ENCODE data around the gene KIAA1217.

Gene KIAA1217

DNA sequence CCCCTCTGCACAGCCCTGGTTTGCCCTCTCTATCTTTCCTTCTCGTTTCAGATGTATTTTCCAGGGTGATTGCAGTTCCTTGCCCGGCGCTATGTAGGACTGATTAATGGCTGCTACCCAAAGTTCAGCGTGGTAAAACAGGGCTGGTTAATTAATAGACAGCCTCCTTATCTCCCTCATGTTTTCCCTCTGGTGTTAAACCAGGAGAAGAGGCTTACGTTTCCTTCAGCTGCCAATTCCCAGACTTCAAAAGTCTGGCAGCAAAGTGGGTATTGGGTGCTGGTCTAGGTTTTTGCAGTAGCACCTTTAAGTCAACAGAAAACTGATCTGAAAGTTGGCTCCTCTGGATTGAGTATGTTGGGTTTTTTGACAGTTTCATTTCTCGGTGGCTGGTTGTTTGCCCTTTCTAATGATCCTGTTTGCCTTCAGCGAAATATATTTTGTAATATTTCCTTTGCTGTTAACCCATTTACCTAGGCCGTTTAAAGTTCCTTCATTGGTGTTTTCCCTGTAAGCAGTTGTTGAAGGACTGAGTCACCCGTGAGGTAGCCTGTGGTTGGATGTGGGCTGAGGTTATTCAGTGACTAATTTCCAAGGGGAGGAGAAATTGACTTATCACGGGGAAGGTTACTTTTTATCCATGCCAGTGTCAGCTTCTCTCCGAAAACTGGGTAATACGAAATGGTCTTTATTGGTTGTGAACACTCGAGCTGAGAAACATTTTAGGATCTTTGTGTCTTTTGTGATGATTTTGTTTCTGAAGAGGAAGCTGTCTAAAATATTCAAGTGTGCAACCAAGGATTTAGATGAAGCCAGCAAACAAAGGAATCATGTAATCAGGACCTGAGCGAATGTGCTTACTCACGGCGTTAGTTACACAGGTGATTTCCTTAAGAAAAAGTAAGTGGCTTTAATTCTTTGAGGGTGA lies 257.2 kb downstream of the KIAA1217 start:
- H3K4me3 ChIP-seq (ENCODE audit: low read depth in 1 of 2, low read length in 1 of 2), result no peak overlapping the region
- H3K27me3 ChIP-seq, result no peaks in the 10 kb centered on the region
- H3K27ac ChIP-seq, result no peak overlapping the region
- H3K4me1 ChIP-seq (ENCODE audit: control insufficient read depth in 1 of 2, insufficient read depth in 1 of 2, low read depth in 1 of 2, low read length in 1 of 2), result peaks cover 0 to 33% of the 10 kb centered on the region in 2 experiments
- no peaks in the 10 kb centered on the region for H3K36me3 ChIP-seq
- TF ChIP-seq, protein P1, sequence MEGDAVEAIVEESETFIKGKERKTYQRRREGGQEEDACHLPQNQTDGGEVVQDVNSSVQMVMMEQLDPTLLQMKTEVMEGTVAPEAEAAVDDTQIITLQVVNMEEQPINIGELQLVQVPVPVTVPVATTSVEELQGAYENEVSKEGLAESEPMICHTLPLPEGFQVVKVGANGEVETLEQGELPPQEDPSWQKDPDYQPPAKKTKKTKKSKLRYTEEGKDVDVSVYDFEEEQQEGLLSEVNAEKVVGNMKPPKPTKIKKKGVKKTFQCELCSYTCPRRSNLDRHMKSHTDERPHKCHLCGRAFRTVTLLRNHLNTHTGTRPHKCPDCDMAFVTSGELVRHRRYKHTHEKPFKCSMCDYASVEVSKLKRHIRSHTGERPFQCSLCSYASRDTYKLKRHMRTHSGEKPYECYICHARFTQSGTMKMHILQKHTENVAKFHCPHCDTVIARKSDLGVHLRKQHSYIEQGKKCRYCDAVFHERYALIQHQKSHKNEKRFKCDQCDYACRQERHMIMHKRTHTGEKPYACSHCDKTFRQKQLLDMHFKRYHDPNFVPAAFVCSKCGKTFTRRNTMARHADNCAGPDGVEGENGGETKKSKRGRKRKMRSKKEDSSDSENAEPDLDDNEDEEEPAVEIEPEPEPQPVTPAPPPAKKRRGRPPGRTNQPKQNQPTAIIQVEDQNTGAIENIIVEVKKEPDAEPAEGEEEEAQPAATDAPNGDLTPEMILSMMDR (IDR thresholded peaks at IDR 0.05), result no peak
- no peaks in the 10 kb centered on the region for H3K9me3 ChIP-seq

DNA sequence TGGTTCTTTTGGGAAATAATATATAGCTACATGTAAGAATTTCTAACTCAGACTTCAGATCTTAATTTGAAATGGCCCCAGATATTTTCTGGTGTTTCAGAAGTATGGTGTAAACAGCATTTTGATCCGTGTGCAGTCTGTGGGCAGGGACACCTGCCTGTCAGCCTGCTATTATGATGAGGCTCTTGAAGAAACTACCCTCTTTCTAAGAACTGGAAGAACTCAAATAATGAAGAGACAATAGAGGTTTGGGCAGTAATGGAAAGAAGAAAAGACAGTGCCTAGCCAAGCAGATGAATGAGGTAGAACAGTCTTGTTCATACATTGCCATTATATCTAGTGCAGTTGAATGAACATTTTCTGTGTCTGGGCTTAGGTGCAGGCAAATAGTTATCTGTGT lies 258.2 kb downstream of the KIAA1217 start:
- Histone ChIP-seq H3K36me3 (no peaks in the 10 kb centered on the region), H3K9me3 (no peaks in the 10 kb centered on the region), H3K27me3 (no peaks in the 10 kb centered on the region), H3K27ac (no peak overlapping the region), H3K4me3 (ENCODE audit: low read depth in 1 of 2, low read length in 1 of 2) (no peak overlapping the region), H3K4me1 (ENCODE audit: control insufficient read depth in 1 of 2, insufficient read depth in 1 of 2, low read depth in 1 of 2, low read length in 1 of 2) (peaks cover 0 to 33% of the 10 kb centered on the region in 2 experiments)
- TF ChIP-seq, protein P1 (IDR thresholded peaks at IDR 0.05), result no peak

DNA sequence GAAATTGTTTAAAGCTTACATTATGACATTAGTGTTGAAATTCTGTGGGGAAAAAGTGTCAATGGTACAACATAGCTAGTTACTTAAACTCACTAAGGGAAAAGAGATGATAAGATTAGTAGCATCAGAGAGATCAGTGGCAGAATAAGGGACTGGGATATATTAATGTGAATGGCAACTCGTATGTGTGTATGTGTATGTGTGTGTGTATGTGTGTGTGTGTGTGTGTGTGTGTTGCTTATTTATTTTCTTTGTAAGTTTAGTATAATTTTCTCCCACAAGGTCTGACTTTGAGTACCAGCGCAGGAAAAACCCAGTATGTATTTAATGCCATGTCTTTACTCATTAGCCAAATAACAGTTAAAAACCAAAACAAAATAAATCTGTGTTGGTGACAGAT lies 258.7 kb downstream of the KIAA1217 start:
- H3K36me3 ChIP-seq, result no peaks in the 10 kb centered on the region
- H3K4me1 ChIP-seq (ENCODE audit: control insufficient read depth in 1 of 2, insufficient read depth in 1 of 2, low read depth in 1 of 2, low read length in 1 of 2), result peaks cover 0 to 33% of the 10 kb centered on the region in 2 experiments
- no peak overlapping the region for H3K4me3 ChIP-seq (ENCODE audit: low read depth in 1 of 2, low read length in 1 of 2)
- H3K27ac ChIP-seq, result no peak overlapping the region
- H3K9me3 ChIP-seq, result no peaks in the 10 kb centered on the region
- H3K27me3 ChIP-seq, result no peaks in the 10 kb centered on the region
- TF ChIP-seq, protein P1 (IDR thresholded peaks at IDR 0.05), result no peak

DNA sequence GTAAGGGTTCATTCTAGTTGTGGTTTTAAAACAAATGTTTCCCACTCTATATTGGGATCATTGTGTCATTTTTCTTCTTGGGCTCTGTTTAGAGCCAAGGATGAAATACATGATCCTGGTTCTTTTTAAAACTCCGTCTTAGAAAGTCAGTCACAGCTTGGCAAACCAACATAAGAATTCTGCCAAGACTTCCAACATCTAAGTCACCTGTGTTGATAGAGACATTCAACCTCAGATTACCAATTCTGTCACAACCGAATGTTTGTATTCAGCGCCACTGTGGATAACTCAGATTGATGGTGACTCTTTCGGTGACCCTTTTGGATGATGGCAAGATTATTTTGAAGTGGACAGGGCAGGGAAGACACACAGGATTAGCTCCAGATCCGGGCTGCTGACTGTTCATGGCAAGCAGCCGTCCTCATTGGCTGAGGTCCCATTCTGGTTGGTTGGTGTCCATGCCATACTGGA lies 259.4 kb downstream of the KIAA1217 start:
- H3K27me3 ChIP-seq, result no peaks in the 10 kb centered on the region
- H3K9me3 ChIP-seq, result no peaks in the 10 kb centered on the region
- no peaks in the 10 kb centered on the region for H3K36me3 ChIP-seq
- H3K4me1 ChIP-seq (ENCODE audit: control insufficient read depth in 1 of 2, insufficient read depth in 1 of 2, low read depth in 1 of 2, low read length in 1 of 2), result peaks cover 0 to 33% of the 10 kb centered on the region in 2 experiments
- no peak overlapping the region for H3K4me3 ChIP-seq (ENCODE audit: low read depth in 1 of 2, low read length in 1 of 2)
- no peak overlapping the region for H3K27ac ChIP-seq
- TF ChIP-seq, protein P1 (IDR thresholded peaks at IDR 0.05), result no peak

DNA sequence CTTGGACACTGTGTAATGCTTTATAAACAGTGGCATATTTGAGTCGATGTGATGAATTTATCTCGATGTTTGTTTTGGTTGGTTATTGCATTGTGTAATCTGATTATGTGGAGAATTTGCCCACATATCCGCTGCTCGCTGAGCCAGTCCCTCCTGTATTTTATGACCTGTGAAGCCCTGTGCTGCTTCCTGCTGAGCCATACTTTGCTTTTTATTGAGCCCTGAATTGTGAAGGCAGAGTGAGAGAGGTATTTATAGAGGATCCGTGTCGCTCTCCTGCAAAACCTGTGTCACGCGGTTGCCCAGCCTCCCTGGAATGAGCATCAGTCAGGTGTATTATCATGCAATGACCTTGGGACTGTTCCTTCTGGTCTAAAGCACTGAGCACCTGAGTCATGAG lies 261.1 kb downstream of the KIAA1217 start:
- Histone ChIP-seq H3K27ac (no peak overlapping the region), H3K36me3 (no peaks in the 10 kb centered on the region), H3K4me3 (ENCODE audit: low read depth in 1 of 2, low read length in 1 of 2) (no peak overlapping the region), H3K9me3 (no peaks in the 10 kb centered on the region), H3K4me1 (ENCODE audit: control insufficient read depth in 1 of 2, insufficient read depth in 1 of 2, low read depth in 1 of 2, low read length in 1 of 2) (peaks cover 0 to 16% of the 10 kb centered on the region in 2 experiments), H3K27me3 (no peaks in the 10 kb centered on the region)
- TF ChIP-seq, protein P1 (IDR thresholded peaks at IDR 0.05), result no peak
